Measurements from ENCODE around the gene VPS35.

DNA sequence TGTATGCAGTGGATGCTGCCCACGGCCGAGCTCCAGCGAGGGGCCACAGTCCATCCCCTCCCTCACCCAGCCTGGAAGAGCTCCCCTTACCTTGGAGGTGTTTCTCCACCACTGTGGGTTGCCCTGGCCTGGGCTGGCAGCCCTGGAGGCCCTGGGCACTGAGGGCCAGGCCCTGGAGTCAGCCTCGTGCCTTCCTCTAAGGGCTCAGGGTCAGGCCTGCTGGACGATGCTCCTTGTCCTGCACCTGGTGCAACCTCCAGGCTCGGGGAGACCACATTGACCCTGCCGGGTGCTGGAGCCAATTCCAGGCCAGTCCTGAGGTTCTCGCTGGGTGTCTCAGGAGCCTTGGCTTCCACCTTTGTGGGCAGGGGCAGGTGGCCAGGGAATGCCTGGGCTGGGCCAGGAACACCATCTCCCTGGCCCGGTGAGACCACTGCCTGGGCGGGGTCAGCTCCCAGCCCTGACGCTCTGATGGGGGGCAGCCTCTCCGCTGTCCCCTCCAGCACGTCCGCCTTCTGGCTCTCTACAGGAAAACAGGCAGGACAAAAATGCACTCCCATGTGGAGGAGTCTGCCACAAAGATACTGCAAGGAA, 48.7 kb upstream of the VPS35 start:
- TF ChIP-seq, protein P1, sequence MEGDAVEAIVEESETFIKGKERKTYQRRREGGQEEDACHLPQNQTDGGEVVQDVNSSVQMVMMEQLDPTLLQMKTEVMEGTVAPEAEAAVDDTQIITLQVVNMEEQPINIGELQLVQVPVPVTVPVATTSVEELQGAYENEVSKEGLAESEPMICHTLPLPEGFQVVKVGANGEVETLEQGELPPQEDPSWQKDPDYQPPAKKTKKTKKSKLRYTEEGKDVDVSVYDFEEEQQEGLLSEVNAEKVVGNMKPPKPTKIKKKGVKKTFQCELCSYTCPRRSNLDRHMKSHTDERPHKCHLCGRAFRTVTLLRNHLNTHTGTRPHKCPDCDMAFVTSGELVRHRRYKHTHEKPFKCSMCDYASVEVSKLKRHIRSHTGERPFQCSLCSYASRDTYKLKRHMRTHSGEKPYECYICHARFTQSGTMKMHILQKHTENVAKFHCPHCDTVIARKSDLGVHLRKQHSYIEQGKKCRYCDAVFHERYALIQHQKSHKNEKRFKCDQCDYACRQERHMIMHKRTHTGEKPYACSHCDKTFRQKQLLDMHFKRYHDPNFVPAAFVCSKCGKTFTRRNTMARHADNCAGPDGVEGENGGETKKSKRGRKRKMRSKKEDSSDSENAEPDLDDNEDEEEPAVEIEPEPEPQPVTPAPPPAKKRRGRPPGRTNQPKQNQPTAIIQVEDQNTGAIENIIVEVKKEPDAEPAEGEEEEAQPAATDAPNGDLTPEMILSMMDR (IDR thresholded peaks at IDR 0.05) = no peak
- TF ChIP-seq EP300 (IDR thresholded peaks at IDR 0.05) (no peak), POLR2A (IDR thresholded peaks at IDR 0.05) (no peak)

Measured in ovary (tissue), 3 donors.